ENCODE data around the gene AMFR. TPM values are rescaled to one million over a fixed set of nuclear protein-coding genes. Genes with fewer than 3 reads are reported as not detected.
A peak's percentile ranks its signal among the peaks of the same experiment; 100 is the strongest.

The AMFR gene
- total and polyA plus RNA-seq, 10 donors, result 48.1 to 249 (median 99.3) TPM

DNA sequence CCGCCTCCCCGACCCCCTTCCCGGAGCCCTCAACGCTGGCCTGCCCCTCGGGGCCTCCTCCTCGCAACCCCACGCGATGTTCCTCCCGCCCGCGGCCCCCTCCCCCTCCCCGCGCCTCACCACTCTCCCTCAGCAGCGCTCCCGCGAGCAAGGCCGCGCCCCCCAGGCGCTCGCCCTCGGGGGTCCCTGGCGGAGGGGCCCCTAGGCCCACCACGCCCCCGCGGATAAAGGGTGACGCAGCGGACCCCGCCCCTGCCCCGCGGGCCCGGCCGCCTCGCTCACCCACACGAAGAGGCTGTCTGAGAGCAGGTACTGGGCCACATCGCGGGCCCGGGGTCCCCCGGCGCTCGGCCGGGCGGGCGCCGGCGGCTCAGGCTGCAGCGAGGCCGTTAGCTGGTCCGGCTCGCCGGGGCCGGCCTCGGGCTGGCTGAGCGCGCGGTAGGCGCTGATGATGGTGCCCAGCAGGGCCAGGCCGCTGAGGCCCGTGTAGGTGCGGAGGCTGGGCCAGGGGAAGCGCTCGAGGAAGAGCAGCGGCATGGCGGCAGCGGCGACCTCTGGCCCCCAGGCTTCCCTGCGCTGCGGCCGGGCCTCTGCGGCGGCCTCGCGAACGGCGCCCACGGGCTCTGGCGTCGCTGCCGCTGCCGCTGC is 430 bp downstream of the AMFR start:
- H3K9me3 ChIP-seq, result no peaks in the 10 kb centered on the region
- H3K4me3 ChIP-seq, result peak overlapping the region; percentile 75 to 92 (median 86)
- peak overlapping the region; percentile 64 to 93 (median 87) for H3K27ac ChIP-seq
- TF ChIP-seq POLR2AphosphoS5 (IDR thresholded peaks at IDR 0.05) (peak in 1 of 3 donors; percentile 2), POLR2A (IDR thresholded peaks at IDR 0.05) (no peak)
- H3K36me3 ChIP-seq, result peaks cover 0 to under 1% (median 0%) of the 10 kb centered on the region in 6 donors
- 1 to 2% (median 1%) methylated on average over 21 to 79 of the region's 79 CpGs for WGBS, 5 donors
- intact Hi-C loops (cut with DNase I; ENCODE audit: low total_unique reads), result no loop called here
- peaks cover 33 to 55% (median 50%) of the 10 kb centered on the region in 6 donors for H3K4me1 ChIP-seq
- DNase-seq, result peak; percentile 92
- no peaks in the 10 kb centered on the region for H3K27me3 ChIP-seq (replicated peaks in 1 of 7)

DNA sequence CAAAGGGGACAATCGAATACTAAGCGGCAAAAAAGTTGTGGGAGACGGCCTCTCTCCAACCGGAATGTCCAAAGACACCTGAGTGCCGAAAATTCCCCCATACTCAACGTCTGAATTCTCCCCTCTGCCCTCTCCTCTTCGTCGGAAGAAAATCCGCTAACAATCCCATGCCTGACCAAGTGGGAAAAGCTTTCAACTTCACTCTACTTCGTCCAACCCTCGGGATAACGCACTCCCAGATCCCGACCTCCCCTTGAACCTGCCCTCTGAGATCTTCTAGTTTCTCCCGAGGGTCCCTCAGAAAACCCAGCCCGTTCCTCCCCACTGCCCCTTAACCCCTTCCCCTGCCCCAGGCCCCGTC is 961 bp downstream of the AMFR start:
- WGBS, 5 donors, result 1 to 2% (median 2%) methylated on average over 16 of the region's 16 CpGs
- Histone ChIP-seq H3K27ac (peak overlapping the region; percentile 64 to 93 (median 87)), H3K4me3 (peak overlapping the region; percentile 75 to 92 (median 86)), H3K27me3 (replicated peaks in 1 of 7) (no peaks in the 10 kb centered on the region), H3K9me3 (no peaks in the 10 kb centered on the region), H3K4me1 (peaks cover 36 to 60% (median 54%) of the 10 kb centered on the region in 6 donors), H3K36me3 (no peaks in the 10 kb centered on the region)
- TF ChIP-seq POLR2A (IDR thresholded peaks at IDR 0.05) (no peak), POLR2AphosphoS5 (IDR thresholded peaks at IDR 0.05) (no peak)
- TF ChIP-seq, protein P1, sequence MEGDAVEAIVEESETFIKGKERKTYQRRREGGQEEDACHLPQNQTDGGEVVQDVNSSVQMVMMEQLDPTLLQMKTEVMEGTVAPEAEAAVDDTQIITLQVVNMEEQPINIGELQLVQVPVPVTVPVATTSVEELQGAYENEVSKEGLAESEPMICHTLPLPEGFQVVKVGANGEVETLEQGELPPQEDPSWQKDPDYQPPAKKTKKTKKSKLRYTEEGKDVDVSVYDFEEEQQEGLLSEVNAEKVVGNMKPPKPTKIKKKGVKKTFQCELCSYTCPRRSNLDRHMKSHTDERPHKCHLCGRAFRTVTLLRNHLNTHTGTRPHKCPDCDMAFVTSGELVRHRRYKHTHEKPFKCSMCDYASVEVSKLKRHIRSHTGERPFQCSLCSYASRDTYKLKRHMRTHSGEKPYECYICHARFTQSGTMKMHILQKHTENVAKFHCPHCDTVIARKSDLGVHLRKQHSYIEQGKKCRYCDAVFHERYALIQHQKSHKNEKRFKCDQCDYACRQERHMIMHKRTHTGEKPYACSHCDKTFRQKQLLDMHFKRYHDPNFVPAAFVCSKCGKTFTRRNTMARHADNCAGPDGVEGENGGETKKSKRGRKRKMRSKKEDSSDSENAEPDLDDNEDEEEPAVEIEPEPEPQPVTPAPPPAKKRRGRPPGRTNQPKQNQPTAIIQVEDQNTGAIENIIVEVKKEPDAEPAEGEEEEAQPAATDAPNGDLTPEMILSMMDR (IDR thresholded peaks at IDR 0.05 in 8 of 11, conservative IDR thresholded peaks at IDR 0.05 in 3 of 11), result no peak
- intact Hi-C loops (cut with DNase I; ENCODE audit: low total_unique reads), result no loop called here
- no peak for DNase-seq

DNA sequence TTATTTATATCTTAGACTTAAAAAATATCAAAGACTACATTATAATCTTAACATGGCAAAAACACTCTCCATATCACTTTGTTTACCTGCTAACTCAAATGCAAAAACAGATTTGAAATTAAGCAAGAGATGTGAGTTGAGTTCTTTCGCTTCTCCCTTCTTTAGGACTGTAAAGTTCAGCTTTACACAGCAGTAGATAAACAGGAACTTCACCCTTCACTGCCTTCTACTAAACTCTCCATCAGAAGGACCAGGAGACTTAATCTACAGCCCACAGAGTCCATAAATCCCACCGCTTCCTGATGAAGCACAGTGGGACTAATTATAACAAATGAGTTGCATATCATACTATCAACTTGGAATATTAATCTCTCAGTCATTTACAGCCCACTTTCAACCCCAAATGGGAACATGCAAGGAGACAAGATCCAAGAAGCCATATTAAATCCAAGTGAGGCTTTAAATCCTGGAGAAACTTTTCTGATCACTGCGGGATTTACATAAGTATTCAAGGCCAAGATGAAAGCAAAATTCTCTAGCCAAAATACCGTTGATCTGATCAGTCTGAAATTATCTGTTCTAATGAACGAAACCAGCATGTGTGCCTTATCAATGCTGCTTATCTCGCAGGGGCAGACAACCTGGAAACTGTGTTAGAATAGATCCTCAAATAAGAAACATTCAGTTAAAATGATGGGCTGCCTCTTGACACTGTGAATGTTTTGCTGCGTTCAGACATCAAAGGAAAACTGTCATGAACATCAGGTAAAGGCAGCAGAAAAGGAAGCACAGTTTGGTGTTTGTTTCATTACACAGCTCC is 1.6 kb downstream of the AMFR start:
- intact Hi-C loops (cut with DNase I; ENCODE audit: low total_unique reads), result no loop called here
- no peak for DNase-seq
- Histone ChIP-seq H3K4me3 (peak overlapping the region; percentile 75 to 92 (median 86)), H3K27ac (peak overlapping the region; percentile 64 to 93 (median 87)), H3K36me3 (no peaks in the 10 kb centered on the region), H3K9me3 (no peaks in the 10 kb centered on the region), H3K4me1 (peaks cover 37 to 66% (median 57%) of the 10 kb centered on the region in 6 donors), H3K27me3 (replicated peaks in 1 of 7) (no peaks in the 10 kb centered on the region)
- 14 to 24% (median 17%) methylated on average over 7 of the region's 7 CpGs for WGBS, 5 donors
- TF ChIP-seq POLR2AphosphoS5 (IDR thresholded peaks at IDR 0.05) (no peak), POLR2A (IDR thresholded peaks at IDR 0.05) (peak in 1 of 3 donors; percentile 33)
- TF ChIP-seq, protein P1 (IDR thresholded peaks at IDR 0.05 in 8 of 11, conservative IDR thresholded peaks at IDR 0.05 in 3 of 11), result no peak

DNA sequence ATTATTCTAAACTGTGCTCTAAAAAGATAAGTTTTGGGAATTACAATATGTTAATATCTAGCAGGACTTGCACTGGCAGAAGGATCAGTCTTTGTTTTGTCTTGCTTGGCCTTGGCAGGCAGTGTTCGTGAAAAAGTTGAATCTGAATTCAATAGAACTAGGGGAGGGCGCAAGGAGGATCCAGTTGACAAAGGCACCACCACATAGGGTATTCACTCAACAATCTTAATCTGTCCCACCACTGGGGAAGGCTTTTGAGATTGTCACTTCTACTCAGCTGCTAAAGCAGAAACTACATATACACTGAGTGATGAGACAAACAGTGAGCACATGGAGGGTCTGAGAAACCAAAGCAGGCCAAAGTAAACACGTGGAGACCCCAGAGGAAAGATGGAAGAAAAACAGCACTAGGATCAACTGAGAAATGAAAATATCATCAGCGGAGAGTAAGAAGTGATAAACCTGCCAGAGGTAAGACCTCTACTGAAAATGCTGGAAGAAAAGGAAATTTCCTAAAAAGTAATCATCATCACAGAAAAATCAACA is 2.4 kb downstream of the AMFR start:
- H3K4me1 ChIP-seq, result peaks cover 37 to 74% (median 61%) of the 10 kb centered on the region in 6 donors
- no peaks in the 10 kb centered on the region for H3K27me3 ChIP-seq (replicated peaks in 1 of 7)
- 63 to 84% (median 80%) methylated on average over 4 of the region's 4 CpGs for WGBS, 5 donors
- no peaks in the 10 kb centered on the region for H3K9me3 ChIP-seq
- H3K36me3 ChIP-seq, result no peaks in the 10 kb centered on the region
- H3K27ac ChIP-seq, result peak overlapping the region in 6 of 8 donors; percentile 84 to 93 (median 90)
- TF ChIP-seq POLR2AphosphoS5 (IDR thresholded peaks at IDR 0.05), result no peak
- no peak for TF ChIP-seq POLR2A (IDR thresholded peaks at IDR 0.05)
- TF ChIP-seq, protein P1 (IDR thresholded peaks at IDR 0.05 in 8 of 11, conservative IDR thresholded peaks at IDR 0.05 in 3 of 11), result no peak
- intact Hi-C loops (cut with DNase I; ENCODE audit: low total_unique reads), result no loop called here
- DNase-seq, result no peak
- peak overlapping the region in 3 of 8 donors; percentile 79 to 92 (median 90) for H3K4me3 ChIP-seq

All from spleen (tissue), 11 donors.